Measurements from ENCODE around the gene GRWD1. TPM values are rescaled to one million over a fixed set of nuclear protein-coding genes. Genes with fewer than 3 reads are reported as not detected.

GRWD1 gene
- total RNA-seq, result 10 to 100 TPM; 22.3 to 25.1 TPM
- long read RNA-seq, full-length matches to known transcripts, result 83 of 90 reads
- long read RNA-seq, partial matches to known transcripts, result 3 of 90 reads
- long read RNA-seq, other reads (novel, unspliced or antisense), result 4 of 90 reads

DNA sequence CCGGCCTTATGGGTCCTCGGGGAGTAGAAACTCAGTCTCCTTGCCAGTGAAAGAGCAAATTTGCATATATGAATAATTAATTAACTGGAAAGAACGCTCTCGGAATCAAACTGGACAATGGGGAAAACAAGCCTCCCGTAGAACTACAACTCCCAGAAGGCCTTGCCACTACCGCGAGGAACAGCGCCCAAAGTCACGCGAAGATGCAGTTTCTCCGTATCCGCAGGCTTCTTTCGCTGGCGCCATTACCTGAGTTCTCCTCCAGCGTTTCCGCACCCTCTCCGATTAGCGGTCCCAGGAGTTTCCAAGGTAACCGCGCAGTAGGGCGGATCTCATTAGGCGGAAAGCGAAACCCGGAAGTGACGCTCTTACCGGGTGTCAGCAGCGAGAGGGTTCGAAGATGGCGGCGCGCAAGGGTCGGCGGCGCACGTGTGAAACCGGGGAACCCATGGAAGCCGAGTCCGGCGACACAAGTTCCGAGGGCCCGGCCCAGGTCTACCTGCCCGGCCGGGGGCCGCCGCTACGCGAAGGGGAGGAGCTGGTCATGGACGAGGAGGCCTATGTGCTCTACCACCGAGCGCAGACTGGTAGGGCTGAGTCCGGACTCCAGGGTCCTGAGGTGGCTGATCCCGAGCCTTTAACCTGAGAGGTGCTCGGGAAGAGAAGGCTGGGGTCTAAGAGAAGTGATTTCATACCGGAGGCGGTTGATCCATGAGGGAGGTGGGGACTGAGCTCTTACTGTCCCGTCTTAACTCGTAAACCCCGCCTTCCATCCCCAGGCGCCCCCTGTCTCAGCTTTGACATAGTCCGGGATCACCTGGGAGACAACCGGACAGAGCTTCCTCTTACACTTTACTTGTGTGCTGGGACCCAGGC is at the start of gene GRWD1:
Gene GRWD1, plus strand, starts transcription at position 378 of the 876 bp plus-strand sequence. Its CDS starts 23 bp downstream, at position 401.
- DNase-seq, result peak; percentile 92 to 93
- ATAC-seq, result peak; percentile 96
- intact Hi-C loops (cut with DNase I, micrococcal nuclease), result no loop called here

- ATAC-seq (no peak), DNase-seq (no peak)
- intact Hi-C loops (cut with DNase I, micrococcal nuclease), result no loop called here
Measured at GRCh38 chr19:48396016-48396823, 49.6 kb upstream of the GRWD1 start.

- no peak for ATAC-seq
- intact Hi-C loops (cut with DNase I, micrococcal nuclease), result no loop called here
Measured at GRCh38 chr19:48396824-48397176, 49.0 kb upstream of the GRWD1 start.

GRCh38 chr19:48397263-48398101 is 48.3 kb upstream of the GRWD1 start:
- intact Hi-C loops (cut with DNase I, micrococcal nuclease), result no loop called here
- no peak for DNase-seq
- ATAC-seq, result no peak

More at GRCh38 chr19:48396824-48397176, 49.0 kb upstream of the GRWD1 start:
- DNase-seq, result no peak

DNA sequence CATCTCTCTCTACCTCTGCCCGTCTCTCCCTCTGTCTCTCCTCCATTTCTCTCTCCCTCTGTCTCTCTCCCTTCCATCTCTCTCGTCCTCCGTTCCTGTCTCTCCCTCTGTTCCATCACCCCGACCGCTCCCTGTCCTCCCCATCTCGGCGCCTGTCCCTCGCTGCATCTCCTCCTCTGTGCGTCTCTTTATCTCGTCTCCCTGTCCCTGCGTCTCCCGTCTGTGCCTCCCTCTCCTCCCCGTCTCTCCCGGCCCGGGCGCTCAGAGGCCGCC is 47.7 kb upstream of the GRWD1 start:
- ATAC-seq (no peak), DNase-seq (no peak)
- intact Hi-C loops (cut with DNase I, micrococcal nuclease), result no loop called here

DNA sequence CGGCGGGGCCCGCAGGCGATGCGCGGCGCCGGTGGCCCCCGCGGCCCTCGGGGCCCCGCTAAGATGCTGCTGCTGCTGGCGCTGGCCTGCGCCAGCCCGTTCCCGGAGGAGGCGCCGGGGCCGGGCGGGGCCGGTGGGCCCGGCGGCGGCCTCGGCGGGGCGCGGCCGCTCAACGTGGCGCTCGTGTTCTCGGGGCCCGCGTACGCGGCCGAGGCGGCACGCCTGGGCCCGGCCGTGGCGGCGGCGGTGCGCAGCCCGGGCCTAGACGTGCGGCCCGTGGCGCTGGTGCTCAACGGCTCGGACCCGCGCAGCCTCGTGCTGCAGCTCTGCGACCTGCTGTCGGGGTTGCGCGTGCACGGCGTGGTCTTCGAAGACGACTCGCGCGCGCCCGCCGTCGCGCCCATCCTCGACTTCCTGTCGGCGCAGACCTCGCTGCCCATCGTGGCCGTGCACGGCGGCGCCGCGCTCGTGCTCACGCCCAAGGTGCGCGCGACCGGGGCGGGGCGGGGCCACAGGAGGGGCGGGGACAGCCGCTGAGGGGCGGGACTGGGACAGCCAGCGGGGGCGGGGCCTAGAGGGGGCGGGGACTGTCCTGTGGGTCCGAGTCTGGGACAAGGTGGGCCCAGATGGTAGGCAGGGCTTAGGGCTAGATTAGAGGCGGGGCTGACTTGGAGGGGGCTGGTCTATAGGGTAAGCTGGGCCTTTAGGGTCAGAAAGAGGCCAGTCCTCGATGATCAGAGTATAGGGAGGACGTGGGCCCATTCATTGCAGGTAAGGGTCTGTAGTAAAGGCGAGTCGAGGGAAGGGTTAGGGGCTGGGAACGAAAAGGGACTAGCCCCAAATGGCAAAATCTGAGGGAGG is 47.2 kb upstream of the GRWD1 start:
- DNase-seq, result peak; percentile 82 to 87
- peak; percentile 83 for ATAC-seq
- intact Hi-C loops (cut with DNase I, micrococcal nuclease), result no loop called here

DNA sequence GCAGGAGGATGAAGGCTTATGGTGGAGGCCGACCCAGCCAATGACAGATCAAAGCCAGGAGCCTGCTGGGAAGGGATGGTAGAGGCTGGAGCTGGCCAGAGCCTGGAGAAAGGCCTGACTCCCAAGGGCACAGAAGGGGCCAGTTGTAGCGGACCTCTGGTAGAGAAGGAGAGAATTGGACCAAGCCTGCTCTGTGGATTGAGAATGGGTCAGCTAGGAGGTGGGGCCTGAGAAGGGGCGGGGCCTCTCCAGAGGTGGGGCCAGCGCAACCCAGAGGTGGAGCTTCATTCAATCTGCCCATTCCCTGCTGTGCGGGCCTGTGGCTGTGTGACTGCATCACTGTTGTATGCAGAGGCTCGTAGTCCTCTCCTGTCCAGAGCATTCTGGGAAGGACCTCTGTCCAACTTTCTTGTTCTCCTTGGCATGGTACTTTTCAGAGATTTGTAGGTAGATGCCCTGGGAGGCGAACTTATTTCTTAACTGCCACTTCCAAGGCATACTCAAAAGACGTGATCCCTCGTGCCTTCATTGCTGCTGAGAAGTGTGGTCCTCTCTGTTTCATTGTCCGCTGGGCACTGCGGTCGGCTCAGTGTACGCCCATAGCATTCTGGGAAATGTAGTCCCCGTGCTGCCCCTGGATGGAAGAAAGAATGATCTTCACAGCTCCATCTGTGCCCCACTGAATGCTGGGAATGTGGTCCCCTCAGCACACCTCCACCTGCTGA is 45.6 kb upstream of the GRWD1 start:
- DNase-seq, result peak; percentile 51 to 60
- ATAC-seq, result peak; percentile 49
- intact Hi-C loops (cut with DNase I, micrococcal nuclease), result no loop called here

GRCh38 chr19:48401287-48401686 is 44.5 kb upstream of the GRWD1 start:
- intact Hi-C loops (cut with DNase I, micrococcal nuclease), result no loop called here
- ATAC-seq (no peak), DNase-seq (no peak)

GRCh38 chr19:48403606-48404005 is 42.2 kb upstream of the GRWD1 start:
- peak; percentile 51 for ATAC-seq
- peak; percentile 50 to 51 for DNase-seq
- intact Hi-C loops (cut with DNase I, micrococcal nuclease), result no loop called here

GRCh38 chr19:48405010-48405659 is 40.6 kb upstream of the GRWD1 start:
- ATAC-seq (no peak), DNase-seq (no peak)
- intact Hi-C loops (cut with DNase I, micrococcal nuclease), result no loop called here

GRCh38 chr19:48405850-48406249 is 39.9 kb upstream of the GRWD1 start:
- no peak for ATAC-seq
- intact Hi-C loops (cut with DNase I, micrococcal nuclease), result no loop called here
- DNase-seq, result no peak

GRCh38 chr19:48413879-48414587 is 31.8 kb upstream of the GRWD1 start:
- ATAC-seq (no peak), DNase-seq (no peak)
- intact Hi-C loops (cut with DNase I, micrococcal nuclease), result no loop called here

DNA sequence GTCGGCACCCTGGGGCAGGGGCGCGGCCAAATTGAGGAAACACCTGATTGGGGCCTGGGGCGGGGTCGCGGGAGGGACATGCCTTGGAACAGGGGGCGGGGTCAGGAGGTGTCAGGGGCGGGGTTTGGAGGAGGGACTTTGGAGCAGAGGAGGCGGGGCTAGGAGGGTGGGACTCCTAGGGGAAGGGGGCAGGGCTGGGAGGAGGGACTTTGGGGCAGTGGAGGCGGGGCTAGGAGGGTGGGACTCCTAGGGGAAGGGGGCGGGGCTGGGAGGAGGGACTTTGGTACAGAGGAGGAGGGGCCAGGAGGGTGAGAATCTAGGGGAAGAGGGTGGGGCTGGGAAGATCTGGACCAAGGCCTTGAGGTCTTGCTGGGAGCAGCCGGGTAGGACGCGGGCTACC is 30.4 kb upstream of the GRWD1 start:
- peak; percentile 90 to 91 for DNase-seq
- ATAC-seq, result peak; percentile 96
- intact Hi-C loops (cut with DNase I, micrococcal nuclease), result no loop called here

- DNase-seq (no peak), ATAC-seq (no peak)
- intact Hi-C loops (cut with DNase I, micrococcal nuclease), result no loop called here
Measured at GRCh38 chr19:48415806-48416221, 30.0 kb upstream of the GRWD1 start.

- intact Hi-C loops (cut with DNase I, micrococcal nuclease), result no loop called here
- no peak for ATAC-seq
Measured at GRCh38 chr19:48417421-48417820, 28.4 kb upstream of the GRWD1 start.

GRCh38 chr19:48418317-48419064 is 27.3 kb upstream of the GRWD1 start:
- ATAC-seq, result no peak
- DNase-seq, result peak in 1 of 2 donors; percentile 23
- intact Hi-C loops (cut with DNase I, micrococcal nuclease), result no loop called here

More at GRCh38 chr19:48417421-48417820, 28.4 kb upstream of the GRWD1 start:
- DNase-seq, result no peak
